ENCODE results near the gene ADAMTS1.

Gene ADAMTS1

DNA sequence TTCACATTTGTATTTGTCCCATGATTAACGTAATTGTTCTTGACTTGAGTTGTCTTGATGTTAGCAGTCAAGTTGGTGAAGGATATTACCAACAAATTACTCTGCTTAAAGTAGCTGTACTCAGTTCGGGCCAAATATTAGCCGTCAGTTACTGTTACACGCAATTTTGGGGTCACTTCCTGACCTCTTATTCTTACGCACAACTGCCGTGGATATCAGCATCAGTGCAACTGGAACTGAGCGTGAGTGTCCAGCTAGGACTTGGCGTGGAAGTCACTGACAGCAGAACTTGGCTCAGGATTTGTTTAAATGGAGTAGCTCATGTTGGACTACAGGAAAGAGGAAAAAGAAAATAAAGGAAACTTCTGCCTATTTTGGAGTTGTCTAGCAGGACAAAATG is 56.4 kb downstream of the ADAMTS1 start:
- TF ChIP-seq, protein P1, sequence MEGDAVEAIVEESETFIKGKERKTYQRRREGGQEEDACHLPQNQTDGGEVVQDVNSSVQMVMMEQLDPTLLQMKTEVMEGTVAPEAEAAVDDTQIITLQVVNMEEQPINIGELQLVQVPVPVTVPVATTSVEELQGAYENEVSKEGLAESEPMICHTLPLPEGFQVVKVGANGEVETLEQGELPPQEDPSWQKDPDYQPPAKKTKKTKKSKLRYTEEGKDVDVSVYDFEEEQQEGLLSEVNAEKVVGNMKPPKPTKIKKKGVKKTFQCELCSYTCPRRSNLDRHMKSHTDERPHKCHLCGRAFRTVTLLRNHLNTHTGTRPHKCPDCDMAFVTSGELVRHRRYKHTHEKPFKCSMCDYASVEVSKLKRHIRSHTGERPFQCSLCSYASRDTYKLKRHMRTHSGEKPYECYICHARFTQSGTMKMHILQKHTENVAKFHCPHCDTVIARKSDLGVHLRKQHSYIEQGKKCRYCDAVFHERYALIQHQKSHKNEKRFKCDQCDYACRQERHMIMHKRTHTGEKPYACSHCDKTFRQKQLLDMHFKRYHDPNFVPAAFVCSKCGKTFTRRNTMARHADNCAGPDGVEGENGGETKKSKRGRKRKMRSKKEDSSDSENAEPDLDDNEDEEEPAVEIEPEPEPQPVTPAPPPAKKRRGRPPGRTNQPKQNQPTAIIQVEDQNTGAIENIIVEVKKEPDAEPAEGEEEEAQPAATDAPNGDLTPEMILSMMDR (conservative IDR thresholded peaks at IDR 0.05; ENCODE audit: low read depth, low read length), result no peak

More for the DNA sequence above, 56.4 kb downstream of the ADAMTS1 start:
- DNase-seq (ENCODE audit: low read depth), result no peak
- H3K4me3 ChIP-seq (ENCODE audit: low read length), result no peak overlapping the region

Data from retinal pigment epithelial cell (primary cell).